Left renal cortex interstitium (tissue), 4 donors: ENCODE data around the gene CLDND1. TPM values are rescaled to one million over a fixed set of nuclear protein-coding genes. Genes with fewer than 3 reads are reported as not detected.

Source experiments
- DNase-seq, 4 donors: peaks; one replicate each; pipeline ENCODE4 v3.0.0-alpha.2; 2013; ENCODE audit warnings: low read depth in 4 of 4, low spot score in 2 of 4, missing footprints in 1 of 4
- polyA plus RNA-seq, 4 donors: library from polyadenylated mRNA; unstranded; fragments of 120-200 nt; gene quantifications; one replicate each; pipeline ENCODE4 v1.2.1, GENCODE V29; 2013; ENCODE audit not compliant: insufficient read length in 4 of 4

CLDND1 gene
- polyA plus RNA-seq, 4 donors = 139 to 181 (median 158) TPM

DNA sequence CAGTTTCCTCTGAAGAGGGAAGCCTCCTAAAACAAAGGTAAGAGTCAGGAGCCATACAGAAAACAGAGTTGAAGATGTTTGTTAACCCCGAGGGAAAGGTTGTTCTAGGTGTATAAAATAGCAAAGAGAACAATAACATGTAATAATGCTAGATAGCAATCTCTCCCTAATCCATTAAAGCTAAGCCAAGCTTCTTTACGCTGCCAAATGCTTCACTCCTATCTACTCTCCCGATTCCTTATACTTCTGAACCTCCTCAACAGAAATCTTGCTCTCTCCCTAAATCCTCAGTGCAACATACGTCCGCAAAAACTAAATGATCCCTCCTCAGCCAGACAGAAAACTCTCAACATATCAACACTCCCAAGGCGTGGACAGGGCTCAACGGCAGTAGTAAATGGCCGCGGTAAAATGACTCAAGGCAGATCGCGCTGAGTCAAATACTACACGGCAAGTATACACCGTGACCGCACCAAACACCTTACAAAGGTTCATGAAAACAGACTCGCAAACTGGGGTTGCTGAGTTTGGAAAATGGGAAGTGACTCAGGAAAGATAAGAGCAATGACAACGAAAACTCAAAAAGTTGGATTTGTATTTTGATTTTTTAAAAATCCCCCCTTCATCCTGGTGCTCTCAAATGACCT is 682 bp downstream of the CLDND1 start:
- DNase-seq = peak in 3 of 4 donors; percentile 41 to 75 (median 53)

DNA sequence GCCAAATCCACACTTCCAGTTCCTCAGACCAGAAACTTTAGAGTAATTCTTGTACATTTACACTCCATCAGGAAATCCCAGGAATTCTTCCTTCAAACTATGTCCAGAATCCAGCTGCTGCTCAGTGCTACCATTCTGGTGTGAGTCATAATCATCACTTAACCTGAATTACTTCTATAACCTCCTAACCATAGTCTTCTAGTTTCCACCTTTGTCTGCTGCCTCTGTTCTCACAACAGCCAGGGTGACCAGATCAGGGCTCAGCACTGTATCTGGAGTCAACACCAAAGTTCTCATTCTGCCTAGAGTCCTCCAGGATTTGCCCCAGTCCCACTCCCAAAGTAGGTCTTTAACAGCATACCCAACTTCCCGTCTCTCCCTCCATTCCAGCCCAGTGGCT is 3.4 kb downstream of the CLDND1 start:
- DNase-seq = no peak

DNA sequence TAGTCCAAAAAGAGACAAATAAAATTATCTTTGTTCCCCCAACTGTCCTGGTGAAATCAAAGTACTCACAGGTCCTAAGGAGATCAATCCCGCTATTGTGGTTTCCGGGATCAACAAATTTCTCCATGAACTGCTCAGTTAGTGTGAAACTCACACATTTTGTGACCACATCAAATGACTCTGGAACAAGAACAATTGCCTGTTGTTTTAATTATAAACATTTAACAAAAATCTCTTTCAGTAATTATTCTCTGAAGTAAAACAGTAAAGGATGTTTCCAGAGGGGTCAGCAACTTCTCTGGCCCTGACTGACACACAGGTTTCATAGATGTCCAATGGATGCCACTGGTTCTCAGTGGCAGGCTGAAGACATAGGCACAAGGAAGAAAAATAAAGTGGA is 3.9 kb downstream of the CLDND1 start:
- no peak for DNase-seq

DNA sequence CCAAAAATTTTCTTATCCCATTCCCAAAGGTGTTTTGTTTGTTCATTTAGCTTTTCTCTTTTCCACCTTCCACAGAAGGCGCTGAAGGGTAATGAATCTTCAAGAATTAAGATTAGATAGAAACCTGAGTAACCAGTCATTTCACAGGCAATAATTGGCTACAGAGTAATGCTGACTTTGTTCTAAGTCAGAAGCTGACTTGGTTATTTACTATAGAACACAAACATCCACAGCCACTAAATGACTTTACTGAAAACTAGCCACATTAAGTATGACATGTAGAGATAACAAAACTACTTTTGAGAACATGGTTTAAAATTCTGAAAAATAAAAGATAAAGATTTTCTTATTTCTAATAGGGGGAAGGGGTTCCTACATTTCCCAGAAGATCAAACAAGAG is 7.8 kb downstream of the CLDND1 start:
- DNase-seq = no peak

DNA sequence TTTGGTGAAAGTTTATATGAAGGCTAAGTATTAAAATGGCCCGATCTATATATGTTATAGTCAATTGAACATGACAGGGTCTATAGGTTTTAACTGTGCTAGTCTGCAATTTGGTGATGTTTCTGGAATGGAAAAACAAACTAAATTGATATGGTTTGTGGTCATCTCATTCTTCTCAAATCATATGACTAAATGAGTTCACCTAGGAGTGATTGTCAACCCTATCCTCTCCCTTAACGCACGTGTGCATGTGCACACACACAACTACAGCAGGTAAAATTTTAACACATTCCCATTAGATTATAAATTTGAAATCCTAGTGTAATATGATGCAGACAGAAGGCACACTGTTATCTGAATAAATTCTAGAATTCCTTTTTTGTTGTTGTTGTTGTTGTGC is 9.0 kb downstream of the CLDND1 start:
- DNase-seq = no peak

DNA sequence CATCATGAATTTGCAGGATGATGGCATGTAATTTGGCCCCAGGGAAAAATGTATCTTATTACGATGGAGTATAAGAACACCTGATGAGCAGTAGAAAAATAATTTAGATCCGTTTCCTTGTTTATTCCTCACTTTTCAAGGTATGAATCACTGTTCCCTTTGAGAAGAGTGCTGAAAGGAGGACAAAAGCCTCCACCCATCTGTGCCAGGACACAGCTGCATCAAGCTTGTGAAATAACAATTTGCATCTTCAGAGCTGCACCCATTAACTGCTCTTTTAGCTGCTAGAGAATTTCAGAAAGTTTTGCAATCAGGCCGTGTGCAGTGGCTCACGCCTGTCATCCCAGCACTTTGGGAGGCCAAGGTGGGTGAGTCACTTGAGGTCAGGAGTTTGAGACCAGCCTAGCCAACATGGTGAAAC is 9.6 kb downstream of the CLDND1 start:
- DNase-seq = no peak

DNA sequence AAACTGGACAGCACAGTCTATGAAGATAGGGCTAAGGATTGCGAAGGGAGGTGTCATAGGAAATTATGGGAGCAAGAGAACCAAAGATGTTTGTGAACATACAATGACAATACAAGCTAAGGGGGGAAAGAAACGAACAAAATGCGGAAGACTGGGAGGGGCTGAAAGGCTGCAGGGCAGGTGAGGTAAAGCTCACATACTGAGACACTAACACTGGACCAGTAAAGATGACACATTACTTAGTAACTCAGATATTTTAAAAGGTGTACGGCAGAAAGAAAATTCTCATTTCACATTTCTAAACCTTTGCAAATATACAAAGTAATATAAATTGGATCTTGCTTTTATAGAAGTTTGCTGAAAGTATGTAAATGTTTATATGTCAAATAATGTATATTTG is 10.1 kb downstream of the CLDND1 start:
- DNase-seq = no peak

DNA sequence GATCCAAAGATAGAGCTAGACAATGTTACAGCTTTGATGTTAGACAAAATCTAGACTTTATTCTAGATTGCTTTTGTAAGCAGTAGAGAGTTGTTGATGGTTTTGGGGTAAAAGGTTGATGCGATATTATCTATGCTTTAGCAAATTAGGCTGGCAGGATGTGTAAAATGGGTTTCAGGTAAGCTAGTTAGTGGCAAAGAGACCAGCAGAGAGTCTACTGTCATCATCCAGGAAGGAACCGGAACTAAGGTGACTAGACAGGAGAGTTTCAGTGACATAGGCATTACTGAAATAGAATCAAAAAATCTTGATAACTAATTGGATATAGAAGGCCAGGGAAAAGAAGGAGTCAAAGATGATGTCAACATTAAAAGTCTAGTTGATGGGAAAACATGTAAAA is 14.1 kb downstream of the CLDND1 start:
- no peak for DNase-seq

DNA sequence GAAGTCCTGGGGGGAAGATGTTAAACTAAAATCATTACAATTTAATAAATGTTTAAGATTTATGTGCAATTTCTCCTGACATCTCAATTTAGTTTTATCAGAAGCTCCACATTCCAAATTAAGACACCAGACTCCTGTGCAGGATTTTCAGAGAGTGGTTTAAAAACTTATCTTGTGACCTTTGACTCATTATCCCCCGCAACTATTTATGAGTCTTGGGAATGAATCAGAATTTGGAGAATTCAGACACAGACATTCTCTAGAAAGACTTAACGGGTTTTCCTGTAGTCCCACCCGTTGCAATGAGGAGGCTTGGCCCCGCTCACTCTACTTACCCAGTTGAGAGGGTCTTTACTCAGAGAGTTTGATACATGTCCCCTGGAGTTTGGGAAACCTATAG is 18.2 kb downstream of the CLDND1 start:
- no peak for DNase-seq

DNA sequence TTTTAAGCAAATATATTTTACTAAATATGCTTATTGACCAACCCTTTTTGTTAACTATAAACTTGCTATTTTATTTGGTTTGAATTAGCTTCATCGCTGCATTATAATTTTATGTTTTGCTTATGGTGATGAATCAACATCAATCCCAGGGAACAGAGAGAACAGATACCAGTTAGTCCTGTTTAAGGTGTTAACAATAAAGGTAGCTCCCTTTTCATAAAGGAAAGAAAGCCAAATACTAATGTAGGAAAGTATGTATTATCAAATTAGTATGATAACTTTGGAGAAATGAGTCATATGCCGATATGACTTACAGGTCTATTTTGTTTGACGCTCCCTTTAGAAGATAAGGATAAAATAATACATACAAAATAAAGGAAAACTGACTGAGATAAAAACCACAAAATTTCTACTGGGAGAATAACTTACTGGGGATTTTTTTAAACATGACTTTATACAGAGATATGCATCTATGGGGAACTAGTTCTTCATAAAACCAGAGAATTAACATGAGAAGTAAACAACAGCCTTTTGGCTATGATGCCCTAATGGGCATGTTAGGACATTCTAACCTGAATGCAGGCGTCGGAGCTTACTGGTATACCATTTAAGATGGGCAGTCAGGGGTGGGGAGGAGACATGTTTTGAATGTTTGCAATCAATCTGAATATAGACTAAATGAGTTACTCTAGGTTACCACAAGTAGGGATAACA is 20.7 kb downstream of the CLDND1 start:
- DNase-seq = no peak

DNA sequence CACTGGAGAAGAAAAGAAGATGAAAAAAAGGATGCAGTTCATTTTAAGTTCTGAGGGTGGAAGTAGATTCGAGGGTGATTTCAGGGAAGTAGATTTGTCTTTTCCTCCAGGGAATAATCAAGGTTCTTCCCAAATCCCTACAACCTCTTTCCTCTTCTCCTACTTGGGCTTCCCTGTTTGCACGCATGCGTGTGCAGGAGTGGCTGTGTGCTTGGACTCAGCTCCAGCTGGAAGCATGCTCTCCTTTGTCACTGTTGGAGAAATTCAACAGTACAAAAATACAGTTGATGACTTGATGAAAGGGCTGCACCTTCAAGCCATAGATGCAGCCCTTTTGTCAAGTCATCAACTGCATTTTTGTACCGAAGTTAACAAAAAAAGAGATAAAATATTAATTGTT is 21.4 kb downstream of the CLDND1 start:
- no peak for DNase-seq

DNA sequence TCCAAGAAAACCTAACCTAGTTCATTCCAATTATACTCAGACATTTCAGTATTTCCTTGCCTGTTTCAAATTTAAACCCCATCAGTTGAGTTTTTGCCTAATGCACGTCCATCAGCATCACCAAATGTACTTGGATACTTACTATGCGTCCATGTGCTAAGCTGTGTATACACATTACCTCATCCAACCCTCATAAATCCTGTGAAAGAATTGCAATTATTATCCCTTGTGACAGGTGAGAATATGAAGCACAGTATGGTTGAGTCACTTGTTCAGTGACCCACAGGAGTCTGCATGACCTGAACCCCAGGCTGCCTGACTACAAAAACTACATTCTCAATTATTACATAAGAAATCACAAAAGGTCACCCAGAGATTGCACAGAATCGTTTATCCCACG is 22.7 kb downstream of the CLDND1 start:
- no peak for DNase-seq

DNA sequence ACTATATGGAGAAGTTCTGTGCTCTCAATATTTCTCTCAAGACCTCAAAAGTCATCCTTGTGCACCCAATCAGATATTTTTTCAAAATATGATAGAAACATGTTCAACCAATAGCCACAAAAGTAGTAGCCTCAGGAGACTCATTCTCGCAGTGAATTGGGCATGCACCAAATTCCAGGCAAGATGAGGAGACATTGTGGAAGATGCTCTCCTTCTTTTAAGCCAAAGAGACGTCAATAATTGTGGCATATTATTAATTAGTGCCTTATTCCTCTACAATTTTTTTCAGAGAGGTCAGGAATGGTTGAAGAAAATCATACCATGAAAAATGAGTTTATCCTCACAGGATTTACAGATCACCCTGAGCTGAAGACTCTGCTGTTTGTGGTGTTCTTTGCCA is 25.3 kb downstream of the CLDND1 start, which contains the start of gene OR5K2:
OR5K2 (plus strand) TSS at position 301 of the 400 bp plus-strand sequence; CDS start at position 301, 0 bp downstream.
- no peak for DNase-seq

DNA sequence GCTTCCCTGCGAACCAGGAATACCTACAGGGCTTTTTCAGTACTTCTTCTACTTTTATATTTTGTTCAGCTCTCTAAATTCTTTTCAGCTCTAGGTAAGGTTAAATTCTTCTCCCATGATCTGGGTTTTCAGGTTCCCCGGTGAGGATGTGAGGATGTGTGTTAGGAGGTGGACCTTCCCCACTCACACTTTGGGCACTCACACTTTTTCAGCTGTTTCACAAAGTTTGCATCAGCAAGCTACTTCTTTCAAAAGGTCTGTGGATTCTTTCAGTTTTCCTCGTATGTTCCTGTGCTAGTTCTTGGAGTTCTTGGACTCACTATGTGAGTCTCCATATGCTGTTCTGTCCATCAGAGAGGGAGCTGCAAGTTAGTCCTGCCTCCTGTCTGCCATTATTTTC is 39.1 kb downstream of the CLDND1 start:
- no peak for DNase-seq

DNA sequence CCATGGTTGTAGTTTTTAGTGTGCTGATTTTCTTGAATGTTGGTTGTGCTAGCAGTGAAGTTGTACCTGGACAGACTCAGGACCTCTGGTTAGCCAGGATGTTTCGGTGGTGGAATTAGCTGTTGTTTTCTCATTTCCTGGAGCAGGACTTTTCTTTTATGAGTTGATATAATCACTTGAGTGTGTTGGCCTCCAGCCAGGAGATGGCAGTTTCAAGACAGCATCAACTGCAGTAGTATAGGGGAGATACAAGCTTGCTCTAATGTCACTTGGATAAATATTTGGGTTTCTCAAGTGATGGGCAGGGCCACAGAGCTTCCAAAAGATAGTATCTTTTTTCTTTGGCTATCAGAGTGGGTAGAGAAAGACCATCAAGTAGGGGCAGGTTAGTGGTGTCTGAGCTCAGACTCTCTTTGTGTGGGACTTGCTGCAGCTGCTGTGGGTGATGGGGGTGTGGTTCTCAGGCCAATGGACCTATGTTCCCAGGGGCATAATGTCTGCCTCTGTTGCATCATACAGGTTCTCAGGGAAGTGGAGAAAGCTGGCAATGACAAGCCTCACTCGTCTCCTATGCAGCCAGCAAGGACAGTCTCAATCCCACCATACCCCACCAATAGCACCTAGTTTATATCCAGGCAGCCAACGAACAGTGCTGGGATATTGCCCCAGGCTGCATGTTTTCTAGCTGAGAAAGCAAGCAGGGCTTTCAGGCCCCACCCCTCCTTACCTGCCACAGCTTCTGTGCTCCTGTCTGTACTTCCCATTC is 39.8 kb downstream of the CLDND1 start:
- DNase-seq = no peak

Other genes with a start within 250 kb of the CLDND1 start
- not detected for gene OR5H2, start 240.4 kb downstream of the CLDND1 start, polyA plus RNA-seq
- not detected for gene OR5K4, start 169.0 kb downstream of the CLDND1 start, polyA plus RNA-seq
- gene OR5K3, start 132.2 kb downstream of the CLDND1 start, polyA plus RNA-seq = not detected
- gene OR5K1, start 59.7 kb downstream of the CLDND1 start, polyA plus RNA-seq = not detected
- under 1 TPM in 3 of 4 donors, not detected in 1; 0.16 to 0.98 (median 0.18) TPM for gene OR5K2, start 25.2 kb downstream of the CLDND1 start, polyA plus RNA-seq
- gene GPR15, start 9.1 kb upstream of the CLDND1 start, polyA plus RNA-seq = not detected
- 10 to 100 TPM; 22.2 to 28.6 (median 23.5) TPM for gene CPOX, start 70.7 kb upstream of the CLDND1 start, polyA plus RNA-seq
- 10 to 100 TPM; 64.7 to 94.6 (median 66.4) TPM for gene ST3GAL6, start 240.4 kb upstream of the CLDND1 start, polyA plus RNA-seq